A673 (cell line): ENCODE data around the gene SLC31A1. TPM values are rescaled to one million over a fixed set of nuclear protein-coding genes. Genes with fewer than 3 reads are reported as not detected.

Experiments used
- BruUV-seq: library from RNA; stranded (reverse); fragments of 400-500 nt; replicated peaks from 2 replicates; lab custom pipeline; 2021; lab: Mats Ljungman, UMichigan
- CTCF ChIA-PET: fragments of 300-600 bp; sonication (Branson Sonifier 250); formaldehyde crosslinking; loops from one replicate; lab custom pipeline; 2022; ENCODE audit warnings: antibody characterized with exemption; lab: Charles Lee
- POLR2A ChIA-PET: fragments of 300-600 bp; sonication (Branson Sonifier 250); formaldehyde crosslinking; loops from one replicate; lab custom pipeline; 2022; ENCODE audit warnings: antibody characterized with exemption; ENCODE audit not compliant: low non-redundant PET; lab: Charles Lee
- DNase-seq: peaks from one replicate; pipeline ENCODE4 v3.0.0-alpha.2; 2015; ENCODE audit warnings: low spot score
- H3K27ac ChIP-seq: fragments of 200-600 bp; sonication (generic); 2 replicates; pipeline ENCODE4 v1.5.1; 2016; ENCODE audit warnings: mixed run types, low read depth, mild to moderate bottlenecking, mixed read lengths, antibody characterized with exemption, low read length; ENCODE audit not compliant: poor library complexity, severe bottlenecking
- H3K27me3 ChIP-seq: fragments of 200-600 bp; sonication (generic); replicated peaks from 2 replicates; pipeline ENCODE4 v1.6.1; 2017; ENCODE audit warnings: mixed run types, low read depth, mild to moderate bottlenecking, mixed read lengths, antibody characterized with exemption, low read length; ENCODE audit not compliant: insufficient read depth, poor library complexity
- H3K36me3 ChIP-seq: fragments of 200-600 bp; sonication (generic); 2 replicates; pipeline ENCODE4 v1.6.1; 2016; ENCODE audit warnings: mixed run types, mild to moderate bottlenecking, mixed read lengths, antibody characterized with exemption, low read length; ENCODE audit not compliant: insufficient read depth, poor library complexity, severe bottlenecking
- H3K4me1 ChIP-seq: fragments of 200-600 bp; sonication (generic); 2 replicates; pipeline ENCODE4 v1.6.1; 2017; ENCODE audit warnings: mixed run types, mild to moderate bottlenecking, mixed read lengths, antibody characterized with exemption, low read length; ENCODE audit not compliant: insufficient read depth, poor library complexity, severe bottlenecking
- H3K4me3 ChIP-seq: fragments of 200-600 bp; sonication (generic); 2 replicates; pipeline ENCODE4 v1.5.1; 2016; ENCODE audit warnings: low read depth, mixed run types, mild to moderate bottlenecking, mixed read lengths, low read length; ENCODE audit not compliant: poor library complexity, severe bottlenecking
- H3K9me3 ChIP-seq: fragments of 200-600 bp; sonication (generic); 2 replicates; pipeline ENCODE4 v1.6.1; 2016; ENCODE audit warnings: mixed run types, low read depth, mild to moderate bottlenecking, mixed read lengths, antibody characterized with exemption, low read length; ENCODE audit not compliant: poor library complexity, severe bottlenecking
- CTCF ChIP-seq: fragments of 300-800, 200-600 bp; sonication (generic); conservative IDR thresholded peaks from 2 replicates; pipeline ENCODE4 v1.5.1; 2017; ENCODE audit warnings: low read depth, mild to moderate bottlenecking, antibody characterized with exemption, low read length, moderate library complexity, mixed read lengths
- EZH2 ChIP-seq: fragments of 200-600 bp; sonication (generic); IDR thresholded peaks from 2 replicates; pipeline ENCODE4 v1.6.1; 2017; ENCODE audit warnings: borderline replicate concordance, low read depth, mild to moderate bottlenecking, mixed read lengths, antibody characterized with exemption, low read length; ENCODE audit not compliant: poor library complexity, severe bottlenecking
- intact Hi-C: fragments of 100-400 bp; cut with micrococcal nuclease; formaldehyde crosslinking; loops from one replicate; pipeline ENCODE4 v1.10.0; 2022; ENCODE audit not compliant: unreplicated experiment
- total RNA-seq: library from RNA; stranded (reverse); gene quantifications from 2 replicates; pipeline ENCODE4 v1.2.3, GENCODE V29; 2021

Gene SLC31A1
- total RNA-seq, 1 experiment from 2014 or later: 32.7 TPM

GRCh38 chr9:113269871-113270270 is 48.5 kb downstream of the SLC31A1 start:
- POLR2A ChIA-PET: interaction anchor here (0.6 kb wide), 1 partner anchor 688 kb away, joined by 12 read pairs; no protein-coding TSS in a partner anchor
- H3K36me3 ChIP-seq: peaks cover 46% of the 10 kb centered on the region
- intact Hi-C loops: loop anchor here (10.0 kb wide), 3 partner anchors 135 to 385 kb away; partner anchors contain the start of gene ALAD

GRCh38 chr9:113274474-113275156 is 53.3 kb downstream of the SLC31A1 start:
- peak overlapping the region; percentile 75 for H3K4me3 ChIP-seq
- ChIA-PET CTCF (interaction anchor here (0.7 to 1.7 kb wide), 4 partner anchors 53 to 383 kb away, joined by 3 to 8 read pairs (median 4); partner anchors contain the start of genes ALAD and SLC31A1), POLR2A (interaction anchor here (0.7 to 1.0 kb wide), 2 partner anchors 65 to 83 kb away, joined by 3 read pairs; no protein-coding TSS in a partner anchor)
- intact Hi-C loops: loop anchor here (10.0 kb wide), 3 partner anchors 130 to 380 kb away; partner anchors contain the start of gene ALAD
- TSS peak; percentile 51 for BruUV-seq
- DNase-seq: peak; percentile 72
- no peaks in the 10 kb centered on the region for H3K9me3 ChIP-seq
- peaks cover 60% of the 10 kb centered on the region for H3K36me3 ChIP-seq
- H3K27me3 ChIP-seq: no peaks in the 10 kb centered on the region
- H3K27ac ChIP-seq: peak overlapping the region; percentile 95
- no peak for TF ChIP-seq EZH2
- peak; percentile 77 for TF ChIP-seq CTCF
- H3K4me1 ChIP-seq: peaks cover 16% of the 10 kb centered on the region

More at GRCh38 chr9:113269871-113270270, 48.5 kb downstream of the SLC31A1 start:
- TF ChIP-seq EZH2 (no peak), CTCF (no peak)
- no TSS peak for BruUV-seq
- no peak for DNase-seq
- Histone ChIP-seq H3K27me3 (no peaks in the 10 kb centered on the region), H3K4me1 (peaks cover 6% of the 10 kb centered on the region), H3K4me3 (no peak overlapping the region), H3K9me3 (no peaks in the 10 kb centered on the region), H3K27ac (no peak overlapping the region)
- CTCF ChIA-PET: no interaction called here

GRCh38 chr9:113275157-113276131 is 54.1 kb downstream of the SLC31A1 start, which contains the start of the genes CDC26 and PRPF4:
Gene CDC26, minus strand, starts transcription at chr9:113275572. Its CDS starts 3,065 bp downstream, at chr9:113272507.
Gene PRPF4, plus strand, starts transcription at chr9:113275658. Its CDS starts 86 bp downstream, at chr9:113275744.
- peak; percentile 99 for DNase-seq
- H3K27ac ChIP-seq: peak within 1 kb of the TSS; percentile 95
- H3K4me3 ChIP-seq: peak within 1 kb of the TSS; percentile 75
- BruUV-seq: TSS peak; percentile 61
- TF ChIP-seq CTCF: no peak
- TF ChIP-seq EZH2: no peak
- ChIA-PET POLR2A (interaction anchor here (0.7 to 1.0 kb wide), 2 partner anchors 66 to 82 kb away, joined by 3 read pairs; no protein-coding TSS in a partner anchor), CTCF (interaction anchor here (0.8 to 1.7 kb wide), 3 partner anchors 126 to 382 kb away, joined by 3 to 8 read pairs (median 4); partner anchors contain the start of gene ALAD)
- H3K4me1 ChIP-seq: peaks cover 16% of the 10 kb centered on the region
- peaks cover 60% of the 10 kb centered on the region for H3K36me3 ChIP-seq
- H3K9me3 ChIP-seq: no peaks in the 10 kb centered on the region
- no peaks in the 10 kb centered on the region for H3K27me3 ChIP-seq
- intact Hi-C loops: loop anchor here (10.0 kb wide), 3 partner anchors 129 to 379 kb away; partner anchors contain the start of gene ALAD
